Trophoblast cell (in vitro differentiated cells and primary cell): ENCODE data around the gene LONP1.

ENCODE experiments used
- DNase-seq, 2 donors: peaks; one replicate each; pipeline ENCODE4 v3.0.0-alpha.2; 2016
- H2AFZ ChIP-seq: 2 replicates; pipeline ENCODE4 v1.6.1; 2013; ENCODE audit warnings: low read length, moderate library complexity, mild to moderate bottlenecking; ENCODE audit not compliant: insufficient read depth, poor library complexity
- H2AK5ac ChIP-seq: 2 replicates; pipeline ENCODE4 v1.6.1; 2013; ENCODE audit warnings: mild to moderate bottlenecking, low read length
- H2BK120ac ChIP-seq: 2 replicates; pipeline ENCODE4 v1.6.1; 2013; ENCODE audit warnings: low read length, mild to moderate bottlenecking, moderate library complexity; ENCODE audit not compliant: insufficient read depth, poor library complexity
- H2BK12ac ChIP-seq: 2 replicates; pipeline ENCODE4 v1.6.1; 2013; ENCODE audit warnings: mild to moderate bottlenecking, low read length, moderate library complexity
- H2BK5ac ChIP-seq: 2 replicates; pipeline ENCODE4 v1.6.1; 2013; ENCODE audit warnings: low read length, low read depth, moderate library complexity, mild to moderate bottlenecking; ENCODE audit not compliant: poor library complexity
- H3K14ac ChIP-seq: 2 replicates; pipeline ENCODE4 v1.6.1; 2013; ENCODE audit warnings: mild to moderate bottlenecking, low read length
- H3K18ac ChIP-seq: 2 replicates; pipeline ENCODE4 v1.6.1; 2013; ENCODE audit warnings: mild to moderate bottlenecking, low read length
- H3K23ac ChIP-seq: 2 replicates; pipeline ENCODE4 v1.6.1; 2013; ENCODE audit warnings: low read length
- H3K27ac ChIP-seq: 2 replicates; pipeline ENCODE4 v1.5.1; 2013; ENCODE audit warnings: low read depth, mild to moderate bottlenecking, inconsistent platforms, low read length, moderate library complexity
- H3K27me3 ChIP-seq: 2 replicates; pipeline ENCODE4 v1.6.1; 2013; ENCODE audit warnings: inconsistent platforms, mild to moderate bottlenecking, low read length, moderate library complexity; ENCODE audit not compliant: insufficient read depth
- H3K36me3 ChIP-seq, 2 experiments: 1 replicate in 1 of 2; 2 replicates in 1 of 2; pipeline ENCODE4 v1.6.1; 2013; ENCODE audit warnings: low read length in 2 of 2, mild to moderate bottlenecking in 2 of 2, moderate library complexity in 1 of 2; ENCODE audit not compliant: insufficient read depth in 2 of 2, control insufficient read depth in 1 of 2
- H3K4ac ChIP-seq: 2 replicates; pipeline ENCODE4 v1.6.1; 2013; ENCODE audit warnings: low read depth, mild to moderate bottlenecking, low read length, moderate library complexity
- H3K4me1 ChIP-seq, 2 experiments: 1 replicate in 1 of 2; 2 replicates in 1 of 2; pipeline ENCODE4 v1.6.1; 2013; ENCODE audit warnings: low read length in 2 of 2, mild to moderate bottlenecking in 2 of 2, moderate library complexity in 1 of 2; ENCODE audit not compliant: insufficient read depth in 2 of 2, control insufficient read depth in 1 of 2
- H3K4me2 ChIP-seq: 2 replicates; pipeline ENCODE4 v1.6.1; 2013; ENCODE audit warnings: inconsistent platforms, mild to moderate bottlenecking, low read length, moderate library complexity
- H3K4me3 ChIP-seq: 2 replicates; pipeline ENCODE4 v1.5.1; 2013; ENCODE audit warnings: mild to moderate bottlenecking, low read depth, low read length, inconsistent platforms
- H3K79me1 ChIP-seq: one replicate; pipeline ENCODE4 v1.6.1; 2013; ENCODE audit warnings: low read length
- H3K79me2 ChIP-seq: 2 replicates; pipeline ENCODE4 v1.6.1; 2013; ENCODE audit warnings: low read length, mild to moderate bottlenecking; ENCODE audit not compliant: control insufficient read depth, insufficient read depth, poor library complexity
- H3K9ac ChIP-seq: 2 replicates; pipeline ENCODE4 v1.6.1; 2013; ENCODE audit warnings: mild to moderate bottlenecking, low read length
- H3K9me3 ChIP-seq: 2 replicates; pipeline ENCODE4 v1.6.1; 2013; ENCODE audit warnings: low read depth, mild to moderate bottlenecking, control low read depth, inconsistent platforms, low read length; ENCODE audit not compliant: insufficient read depth
- H4K12ac ChIP-seq: 2 replicates; pipeline ENCODE4 v1.6.1; 2013; ENCODE audit warnings: low read depth, mild to moderate bottlenecking, low read length, moderate library complexity
- H4K8ac ChIP-seq: 2 replicates; pipeline ENCODE4 v1.6.1; 2013; ENCODE audit warnings: low read depth, mild to moderate bottlenecking, low read length, moderate library complexity
- H4K91ac ChIP-seq: one replicate; pipeline ENCODE4 v1.6.1; 2013; ENCODE audit warnings: low read depth, mild to moderate bottlenecking, low read length, moderate library complexity
- WGBS: extraction: QIAGEN DNeasy Blood & Tissue Kit; methylation state at CpG from one replicate; pipeline ENCODE4 v1.1.7; 2013; ENCODE audit warnings: missing lambda C conversion rate; ENCODE audit not compliant: insufficient read length, insufficient coverage; ENCODE audit errors: extremely low coverage; 5-methylcytosine and 5-hydroxymethylcytosine counted together

Gene LONP1

GRCh38 chr19:5711025-5711424 lies 8.9 kb downstream of the LONP1 start:
- Histone ChIP-seq H2BK120ac (no peak overlapping the region), H2BK12ac (no peak overlapping the region), H3K79me1 (no peaks in the 10 kb centered on the region), H3K23ac (no peak overlapping the region), H3K27me3 (no peaks in the 10 kb centered on the region), H3K4me1 (no peaks in the 10 kb centered on the region), H3K4me3 (no peak overlapping the region), H3K14ac (no peak overlapping the region), H3K9me3 (no peaks in the 10 kb centered on the region), H3K27ac (no peak overlapping the region), H4K8ac (no peak overlapping the region), H2BK5ac (no peak overlapping the region), H3K4me2 (no peak overlapping the region), H3K9ac (no peak overlapping the region), H3K79me2 (no peaks in the 10 kb centered on the region), H2AK5ac (no peak overlapping the region), H4K91ac (no peak overlapping the region), H3K4ac (no peak overlapping the region), H4K12ac (peak overlapping the region; percentile 60), H2AFZ (no peak overlapping the region), H3K36me3 (peaks cover 67 to 69% of the 10 kb centered on the region in 2 experiments), H3K18ac (peak overlapping the region; percentile 42)
- DNase-seq: no peak
- no CpG with 5 or more reads among the region's 8 CpGs for WGBS

GRCh38 chr19:5707576-5708575 lies 12.1 kb downstream of the LONP1 start:
- Histone ChIP-seq H3K4ac (no peak overlapping the region), H2BK5ac (no peak overlapping the region), H4K12ac (no peak overlapping the region), H3K9me3 (peaks cover 2% of the 10 kb centered on the region), H3K4me2 (no peak overlapping the region), H4K8ac (no peak overlapping the region), H3K27me3 (no peaks in the 10 kb centered on the region), H3K9ac (no peak overlapping the region), H3K23ac (no peak overlapping the region), H3K79me2 (no peaks in the 10 kb centered on the region), H3K27ac (no peak overlapping the region), H4K91ac (no peak overlapping the region), H2BK120ac (no peak overlapping the region), H3K18ac (no peak overlapping the region), H2AK5ac (no peak overlapping the region), H3K4me3 (no peak overlapping the region), H2BK12ac (no peak overlapping the region), H2AFZ (no peak overlapping the region), H3K36me3 (peaks cover 85 to 87% of the 10 kb centered on the region in 2 experiments), H3K79me1 (no peaks in the 10 kb centered on the region), H3K14ac (no peak overlapping the region), H3K4me1 (no peaks in the 10 kb centered on the region)
- no peak for DNase-seq
- no CpG with 5 or more reads among the region's 37 CpGs for WGBS

GRCh38 chr19:5706876-5707573 lies 12.9 kb downstream of the LONP1 start:
- Histone ChIP-seq H4K8ac (no peak overlapping the region), H3K27me3 (no peaks in the 10 kb centered on the region), H2BK12ac (no peak overlapping the region), H3K14ac (no peak overlapping the region), H2AK5ac (no peak overlapping the region), H3K4me3 (no peak overlapping the region), H3K4me2 (no peak overlapping the region), H3K23ac (no peak overlapping the region), H3K79me2 (no peaks in the 10 kb centered on the region), H4K12ac (no peak overlapping the region), H3K18ac (no peak overlapping the region), H3K4ac (no peak overlapping the region), H2AFZ (no peak overlapping the region), H3K79me1 (no peaks in the 10 kb centered on the region), H2BK5ac (no peak overlapping the region), H3K9ac (no peak overlapping the region), H4K91ac (no peak overlapping the region), H3K4me1 (no peaks in the 10 kb centered on the region), H3K36me3 (peaks cover 77 to 79% of the 10 kb centered on the region in 2 experiments), H3K9me3 (peaks cover 2% of the 10 kb centered on the region), H2BK120ac (no peak overlapping the region), H3K27ac (no peak overlapping the region)
- no CpG with 5 or more reads among the region's 35 CpGs for WGBS
- no peak for DNase-seq

DNA sequence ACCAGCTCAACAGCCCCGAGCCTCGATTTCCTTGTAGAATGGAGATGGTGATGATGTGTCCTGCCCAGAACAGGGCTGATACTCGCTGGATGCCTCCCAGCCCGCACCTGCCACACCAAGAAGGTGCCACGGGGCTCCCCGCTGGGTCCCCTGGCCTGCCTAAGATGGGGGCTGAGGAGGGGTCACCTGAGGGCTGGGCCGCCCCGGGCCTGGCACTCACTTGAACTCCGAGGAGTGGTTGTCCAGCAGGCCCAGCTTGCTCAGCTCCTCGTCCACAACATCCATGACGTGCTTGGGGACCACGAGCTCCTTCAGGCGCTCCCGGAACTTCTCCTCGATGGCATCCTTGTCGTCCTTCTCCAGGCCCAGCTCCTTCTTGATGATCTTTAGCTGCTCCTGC lies 14.4 kb downstream of the LONP1 start:
- Histone ChIP-seq H4K91ac (no peak overlapping the region), H3K27me3 (no peaks in the 10 kb centered on the region), H2AK5ac (no peak overlapping the region), H3K4me2 (no peak overlapping the region), H3K79me1 (no peaks in the 10 kb centered on the region), H3K36me3 (peaks cover 71 to 75% of the 10 kb centered on the region in 2 experiments), H3K14ac (no peak overlapping the region), H3K4me3 (no peak overlapping the region), H2BK12ac (no peak overlapping the region), H4K8ac (no peak overlapping the region), H3K4ac (no peak overlapping the region), H3K9me3 (peaks cover 9% of the 10 kb centered on the region), H4K12ac (peak overlapping the region; percentile 18), H3K79me2 (no peaks in the 10 kb centered on the region), H3K27ac (no peak overlapping the region), H2BK5ac (no peak overlapping the region), H3K9ac (no peak overlapping the region), H2AFZ (no peak overlapping the region), H3K23ac (no peak overlapping the region), H2BK120ac (no peak overlapping the region), H3K4me1 (no peaks in the 10 kb centered on the region), H3K18ac (no peak overlapping the region)
- no peak for DNase-seq
- no CpG with 5 or more reads among the region's 16 CpGs for WGBS
